SK-N-SH (cell line): ENCODE results near the gene ASF1B. TPM values are rescaled to one million over a fixed set of nuclear protein-coding genes. Genes with fewer than 3 reads are reported as not detected.
A peak's percentile ranks its signal among the peaks of the same experiment; 100 is the strongest.

Source experiments
- CTCF ChIA-PET: fragments of 300-600, 350-600 bp; formaldehyde crosslinking; extraction: SDS; loops from one replicate; lab custom pipeline; 2021; lab: Yijun Ruan, JAX
- POLR2A ChIA-PET: fragments of 350-600 bp; sonication (Branson Sonifier 250); formaldehyde crosslinking; extraction: SDS; loops from one replicate; lab custom pipeline; 2020; ENCODE audit warnings: antibody characterized with exemption, inconsistent platforms; lab: Yijun Ruan, JAX
- DNase-seq: peaks from one replicate; pipeline ENCODE4 v3.0.0; 2012
- H2AFZ ChIP-seq: fragments of 200-600 bp; sonication (generic); 2 replicates; pipeline ENCODE4 v1.8.1; 2016; ENCODE audit warnings: antibody characterized with exemption, mild to moderate bottlenecking, low read depth
- H3F3A ChIP-seq: fragments of 200-600 bp; sonication (generic); replicated peaks from 2 replicates; pipeline ENCODE3; 2016; ENCODE audit warnings: antibody characterized with exemption, mild to moderate bottlenecking; ENCODE audit not compliant: insufficient read depth
- H3K27ac ChIP-seq, 2 experiments: fragments of 200-500 bp in 1 of 2; fragments of 200-600 bp in 1 of 2; sonication (Bioruptor generic) in 1 of 2; sonication (generic), shearing (Covaris generic) in 1 of 2; 2 replicates each; pipeline versions ENCODE4 v1.5.1 to v1.6.1; 2014 to 2016; ENCODE audit warnings: low read depth in 2 of 2, inconsistent platforms in 1 of 2, low read length in 1 of 2, mild to moderate bottlenecking in 1 of 2, mixed read lengths in 1 of 2
- H3K27me3 ChIP-seq: fragments of 200-600 bp; sonication (generic), shearing (Covaris generic); 2 replicates; pipeline ENCODE4 v1.6.1; 2016; ENCODE audit warnings: mixed run types; ENCODE audit not compliant: insufficient read depth
- H3K36me3 ChIP-seq, 2 experiments: fragments of 200-500 bp in 1 of 2; fragments of 200-600 bp in 1 of 2; sonication (Bioruptor generic) in 1 of 2; sonication (generic) in 1 of 2; replicated peaks in 1 of 2; 2 replicates each; pipeline versions ENCODE3 to v1.5.1; 2014 to 2016; ENCODE audit warnings: low read length in 1 of 2, mild to moderate bottlenecking in 1 of 2; ENCODE audit not compliant: insufficient read depth in 2 of 2, control insufficient read depth in 1 of 2
- H3K4me1 ChIP-seq, 2 experiments: fragments of 200-500 bp in 1 of 2; fragments of 200-600 bp in 1 of 2; sonication (Bioruptor generic) in 1 of 2; sonication (generic), shearing (Covaris generic) in 1 of 2; 2 replicates each; pipeline versions ENCODE4 v1.5.1 to v1.6.1; 2014 to 2016; ENCODE audit warnings: low read depth in 1 of 2, low read length in 1 of 2, mixed run types in 1 of 2; ENCODE audit not compliant: insufficient read depth in 2 of 2, control insufficient read depth in 1 of 2
- H3K4me2 ChIP-seq: fragments of 200-600 bp; sonication (generic), shearing (Covaris generic); 2 replicates; pipeline ENCODE4 v1.6.1; 2017; ENCODE audit warnings: mixed run types
- H3K4me3 ChIP-seq, 2 experiments: fragments of 200-500 bp in 1 of 2; fragments of 200-600 bp in 1 of 2; sonication (Bioruptor generic) in 1 of 2; sonication (generic), shearing (Covaris generic) in 1 of 2; 2 replicates each; pipeline versions ENCODE4 v1.5.1 to v1.8.1; 2014 to 2016; ENCODE audit warnings: low read depth in 2 of 2, inconsistent platforms in 1 of 2, low read length in 1 of 2, mild to moderate bottlenecking in 1 of 2, mixed read lengths in 1 of 2, moderate library complexity in 1 of 2
- H3K79me2 ChIP-seq: fragments of 200-600 bp; sonication (generic); 2 replicates; pipeline ENCODE4 v1.8.1; 2017; ENCODE audit warnings: mild to moderate bottlenecking; ENCODE audit not compliant: insufficient read depth
- H3K9ac ChIP-seq: fragments of 200-600 bp; sonication (generic); 2 replicates; pipeline ENCODE4 v1.6.1; 2017; ENCODE audit warnings: mixed run types
- H3K9me2 ChIP-seq: fragments of 200-600 bp; sonication (generic); 2 replicates; pipeline ENCODE4 v1.6.1; 2017; ENCODE audit warnings: mixed run types
- H3K9me3 ChIP-seq: fragments of 200-600 bp; sonication (generic); 2 replicates; pipeline ENCODE4 v1.6.1; 2017; ENCODE audit warnings: mixed run types, mild to moderate bottlenecking, moderate library complexity
- H4K20me1 ChIP-seq: fragments of 200-600 bp; sonication (generic); 2 replicates; pipeline ENCODE4 v1.6.1; 2017; ENCODE audit warnings: mild to moderate bottlenecking, mixed run types; ENCODE audit not compliant: insufficient read depth
- CHD2 ChIP-seq: fragments of 150-350 bp; IDR thresholded peaks from 2 replicates; pipeline ENCODE4 v1.6.1; 2018; ENCODE audit warnings: low read length; ENCODE audit not compliant: partially characterized antibody
- FOSL2 ChIP-seq: IDR thresholded peaks from 2 replicates; pipeline ENCODE4 v1.4.0; 2012; ENCODE audit warnings: low read depth, mild to moderate bottlenecking, moderate library complexity, borderline replicate concordance
- IRF3 ChIP-seq: fragments of 150-350 bp; IDR thresholded peaks from 2 replicates; pipeline ENCODE4 v1.6.1; 2016; ENCODE audit warnings: mild to moderate bottlenecking, low read depth, low read length
- MEF2A ChIP-seq: IDR thresholded peaks from 2 replicates; pipeline ENCODE4 v1.4.0; 2012; ENCODE audit warnings: low read depth, borderline replicate concordance
- NRF1 ChIP-seq: IDR thresholded peaks from 2 replicates; pipeline ENCODE4 v1.6.1; 2012; ENCODE audit warnings: low read depth, mild to moderate bottlenecking, low read length
- RFX5 ChIP-seq: IDR thresholded peaks from 2 replicates; pipeline ENCODE4 v1.6.1; 2012; ENCODE audit warnings: mild to moderate bottlenecking, improper control_type of control experiment, low read length
- RXRA ChIP-seq: IDR thresholded peaks from 2 replicates; pipeline ENCODE4 v1.4.0; 2012; ENCODE audit warnings: low read depth, mild to moderate bottlenecking, borderline replicate concordance
- YY1 ChIP-seq: IDR thresholded peaks from 2 replicates; pipeline ENCODE4 v1.4.0; 2012; ENCODE audit warnings: low read depth, mild to moderate bottlenecking
- WGBS: methylation state at CpG from one replicate; pipeline ENCODE4 v1.1.6; 2017; ENCODE audit warnings: low lambda C conversion rate; 5-methylcytosine and 5-hydroxymethylcytosine counted together
- polyA plus RNA-seq, 3 experiments: library from polyadenylated mRNA; depleted of rRNA; stranded (reverse); fragments of >200 nt; gene quantifications; 2 replicates each; pipeline ENCODE4 v1.2.3, GENCODE V29; 2012

The ASF1B gene
- polyA plus RNA-seq, 1 of the 3 experiments (the other 2 are of a cell fraction), result 19.0 TPM

- peak within 1 kb of the TSS; percentile 99 for H3K4me2 ChIP-seq
- H3K9me3 ChIP-seq, result peaks cover 8% of the 10 kb centered on the region; the same call in 1 of the 2 replicates
- TF ChIP-seq MEF2A, result no peak
- H3K27me3 ChIP-seq, result no peaks in the 10 kb centered on the region
- H3F3A ChIP-seq, result peaks cover 18% of the 10 kb centered on the region
- ChIA-PET CTCF (interaction anchor here (1.0 to 5.4 kb wide), 6 partner anchors 9 to 46 kb away, joined by 3 to 19 read pairs (median 8); partner anchors contain the start of genes ASF1B and MISP3), POLR2A (interaction anchor here (0.6 kb wide), 1 partner anchor 26 kb away, joined by 4 read pairs; no protein-coding TSS in a partner anchor)
- H3K79me2 ChIP-seq, result no peaks in the 10 kb centered on the region; the same call in 1 of the 2 replicates
- peaks cover 0 to 10% of the 10 kb centered on the region in 2 experiments; a peak in 1 of 4 replicates for H3K4me1 ChIP-seq
- peak within 1 kb of the TSS; percentile 67 to 93; a peak in 3 of 4 replicates for H3K27ac ChIP-seq
- H3K4me3 ChIP-seq, result peak within 1 kb of the TSS; percentile 79 to 91
- DNase-seq, result peak; percentile 95
- no peaks in the 10 kb centered on the region for H3K9me2 ChIP-seq
- peaks cover 4% of the 10 kb centered on the region; the same call in 1 of the 2 replicates for H4K20me1 ChIP-seq
- H3K9ac ChIP-seq, result peak within 1 kb of the TSS; percentile 79
- H2AFZ ChIP-seq, result peak within 1 kb of the TSS; percentile 76
- peaks cover 16 to 18% of the 10 kb centered on the region in 2 experiments for H3K36me3 ChIP-seq
- WGBS, result 2% methylated on average over 33 of the region's 65 CpGs
Measured at GRCh38 chr19:14090509-14091080, 45.8 kb downstream of the ASF1B start, which contains the start of gene SAMD1. Gene SAMD1 (minus strand): TSS chr19:14090751.

GRCh38 chr19:14089662-14090508, 46.5 kb downstream of the ASF1B start:
- WGBS, result 2% methylated on average over 10 of the region's 142 CpGs
- Histone ChIP-seq H3K4me3 (peak overlapping the region; percentile 57 to 64), H3K9me3 (peaks cover 8% of the 10 kb centered on the region; the same call in 1 of the 2 replicates), H3K36me3 (peaks cover 16 to 18% of the 10 kb centered on the region in 2 experiments), H3K9me2 (no peaks in the 10 kb centered on the region), H3K27ac (peak overlapping the region in 1 of 2 experiments; percentile 93; a peak in 2 of 4 replicates), H3K79me2 (no peaks in the 10 kb centered on the region; the same call in 1 of the 2 replicates)
- DNase-seq, result peak; percentile 85
- TF ChIP-seq FOSL2 (no peak), RXRA (no peak), CHD2 (no peak), IRF3 (no peak), YY1 (no peak), RFX5 (no peak), NRF1 (peak; percentile 51)
- TF ChIP-seq, all 33 proteins: peak for 1
- H3K9ac ChIP-seq, result no peak overlapping the region
- H2AFZ ChIP-seq, result no peak overlapping the region
- H3K27me3 ChIP-seq, result no peaks in the 10 kb centered on the region
- H3F3A ChIP-seq, result peaks cover 17% of the 10 kb centered on the region
- ChIA-PET POLR2A (interaction anchor here (0.6 kb wide), 1 partner anchor 26 kb away, joined by 4 read pairs; no protein-coding TSS in a partner anchor), CTCF (interaction anchor here (1.0 to 5.4 kb wide), 7 partner anchors 9 to 258 kb away, joined by 3 to 19 read pairs (median 7); partner anchors contain the start of genes ASF1B and MISP3)
- H3K4me2 ChIP-seq, result peak overlapping the region; percentile 71
- peaks cover 4% of the 10 kb centered on the region; the same call in 1 of the 2 replicates for H4K20me1 ChIP-seq
- H3K4me1 ChIP-seq, result peaks cover 0 to 10% of the 10 kb centered on the region in 2 experiments; a peak in 1 of 4 replicates
